Upper lobe of left lung (tissue), 4 donors: ENCODE results near the gene SEC61G.

Experiments used
- POLR2A ChIP-seq, 4 donors: fragments of 450-650 bp; IDR thresholded peaks; one replicate each; pipeline ENCODE4 v1.5.1; 2016 to 2017; ENCODE audit warnings: antibody characterized with exemption in 4 of 4, mild to moderate bottlenecking in 2 of 4
- POLR2AphosphoS5 ChIP-seq, 2 donors: sonication (generic); formaldehyde crosslinking; IDR thresholded peaks; one replicate each; pipeline ENCODE4 v1.5.1; 2017; ENCODE audit warnings: antibody characterized with exemption in 2 of 2

DNA sequence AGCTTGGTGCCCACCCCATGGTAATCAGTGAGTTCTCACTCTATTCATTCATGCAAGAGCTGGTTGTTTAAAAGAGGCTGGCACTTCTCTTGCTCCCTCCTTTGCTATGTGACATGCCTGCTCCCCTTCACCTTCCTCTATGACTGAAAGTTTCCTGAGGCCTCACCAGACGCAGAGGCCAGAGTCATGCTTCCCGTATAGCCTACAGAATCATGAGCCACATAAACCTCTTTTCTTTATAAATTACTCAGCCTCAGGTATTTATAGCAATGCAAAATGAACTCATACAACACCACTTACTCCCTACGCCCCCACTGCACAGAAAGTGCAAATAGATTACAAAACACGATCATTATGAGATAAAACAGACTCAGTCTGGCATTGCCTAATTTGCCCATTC lies 39.0 kb downstream of the SEC61G start:
- no peak for TF ChIP-seq POLR2A (IDR thresholded peaks at IDR 0.05)
- TF ChIP-seq POLR2AphosphoS5 (IDR thresholded peaks at IDR 0.05) = no peak
